H9 (cell line): ENCODE data around the gene KLHL12. TPM values are rescaled to one million over a fixed set of nuclear protein-coding genes. Genes with fewer than 3 reads are reported as not detected.

Experiments used
- DNase-seq: peaks from one replicate; pipeline ENCODE4 v3.0.0-alpha.2; 2017
- H2AFZ ChIP-seq: one replicate; pipeline ENCODE4 v1.6.1; 2013; ENCODE audit warnings: mild to moderate bottlenecking, low read length, control low read depth, moderate library complexity
- H2AK5ac ChIP-seq: 2 replicates; pipeline ENCODE4 v1.6.1; 2013; ENCODE audit warnings: low read length, control low read depth, mixed read lengths; ENCODE audit not compliant: insufficient read length
- H2BK120ac ChIP-seq: one replicate; pipeline ENCODE4 v1.6.1; 2013; ENCODE audit warnings: low read depth, mild to moderate bottlenecking, low read length, control low read depth, inconsistent platforms; ENCODE audit not compliant: poor library complexity, severe bottlenecking
- H2BK12ac ChIP-seq: 2 replicates; pipeline ENCODE4 v1.6.1; 2013; ENCODE audit warnings: low read length, control low read depth, mixed read lengths, low read depth; ENCODE audit not compliant: insufficient read length
- H2BK15ac ChIP-seq: 2 replicates; pipeline ENCODE4 v1.6.1; 2013; ENCODE audit warnings: low read depth, low read length, control low read depth
- H2BK20ac ChIP-seq: one replicate; pipeline ENCODE4 v1.6.1; 2013; ENCODE audit warnings: low read depth, mild to moderate bottlenecking, low read length, control low read depth, inconsistent platforms; ENCODE audit not compliant: poor library complexity, severe bottlenecking
- H2BK5ac ChIP-seq: 2 replicates; pipeline ENCODE4 v1.6.1; 2013; ENCODE audit warnings: low read length, control low read depth, mixed read lengths; ENCODE audit not compliant: insufficient read length
- H3K14ac ChIP-seq: 2 replicates; pipeline ENCODE4 v1.6.1; 2013; ENCODE audit warnings: low read length, control low read depth; ENCODE audit not compliant: insufficient read depth
- H3K18ac ChIP-seq: 2 replicates; pipeline ENCODE4 v1.6.1; 2013; ENCODE audit warnings: low read depth, mild to moderate bottlenecking, mixed read lengths, low read length, control low read depth; ENCODE audit not compliant: insufficient read length
- H3K23ac ChIP-seq: 2 replicates; pipeline ENCODE4 v1.6.1; 2013; ENCODE audit warnings: low read length, control low read depth, mixed read lengths, low read depth; ENCODE audit not compliant: insufficient read length
- H3K23me2 ChIP-seq: 2 replicates; pipeline ENCODE4 v1.6.1; 2013; ENCODE audit warnings: low read depth, mild to moderate bottlenecking, mixed read lengths, low read length, control low read depth; ENCODE audit not compliant: insufficient read length, poor library complexity, severe bottlenecking
- H3K27ac ChIP-seq: 2 replicates; pipeline ENCODE4 v1.5.1; 2013; ENCODE audit warnings: low read length, control low read depth, mixed read lengths, low read depth; ENCODE audit not compliant: insufficient read length
- H3K27me3 ChIP-seq: 2 replicates; pipeline ENCODE4 v1.6.1; 2013; ENCODE audit warnings: low read length, control low read depth, inconsistent platforms; ENCODE audit not compliant: insufficient read depth
- H3K4ac ChIP-seq: 2 replicates; pipeline ENCODE4 v1.6.1; 2013; ENCODE audit warnings: low read depth, mild to moderate bottlenecking, control low read depth, inconsistent platforms, low read length, moderate library complexity
- H3K4me1 ChIP-seq: 2 replicates; pipeline ENCODE4 v1.6.1; 2013; ENCODE audit warnings: low read length, control low read depth, inconsistent platforms; ENCODE audit not compliant: insufficient read depth
- H3K4me2 ChIP-seq: 2 replicates; pipeline ENCODE4 v1.6.1; 2013; ENCODE audit warnings: low read length, control low read depth, mixed read lengths; ENCODE audit not compliant: insufficient read length, insufficient read depth
- H3K56ac ChIP-seq: 2 replicates; pipeline ENCODE4 v1.6.1; 2013; ENCODE audit warnings: low read depth, mild to moderate bottlenecking, mixed read lengths, low read length, control low read depth; ENCODE audit not compliant: insufficient read length
- H3K79me1 ChIP-seq: 2 replicates; pipeline ENCODE4 v1.6.1; 2013; ENCODE audit warnings: low read depth, mild to moderate bottlenecking, moderate library complexity, low read length, control low read depth, inconsistent platforms; ENCODE audit not compliant: insufficient read depth, poor library complexity, severe bottlenecking
- H3K79me2 ChIP-seq: 2 replicates; pipeline ENCODE4 v1.6.1; 2013; ENCODE audit warnings: low read length, control low read depth, inconsistent platforms; ENCODE audit not compliant: insufficient read depth
- H3K9ac ChIP-seq: 2 replicates; pipeline ENCODE4 v1.6.1; 2013; ENCODE audit warnings: low read length, control low read depth, mixed read lengths; ENCODE audit not compliant: insufficient read length; ENCODE audit errors: extremely low read depth
- H3K9me3 ChIP-seq: one replicate; pipeline ENCODE4 v1.6.1; 2013; ENCODE audit warnings: low read depth, low read length, inconsistent platforms; ENCODE audit not compliant: control insufficient read depth
- H3T11ph ChIP-seq: one replicate; pipeline ENCODE4 v1.6.1; 2013; ENCODE audit warnings: mild to moderate bottlenecking, low read length, control low read depth, inconsistent platforms
- H4K20me1 ChIP-seq: one replicate; pipeline ENCODE4 v1.6.1; 2013; ENCODE audit not compliant: control insufficient read depth, insufficient read length, insufficient read depth
- H4K5ac ChIP-seq: 2 replicates; pipeline ENCODE4 v1.6.1; 2013; ENCODE audit warnings: low read depth, mild to moderate bottlenecking, mixed read lengths, low read length, control low read depth; ENCODE audit not compliant: insufficient read length
- H4K8ac ChIP-seq: replicated peaks from 2 replicates; pipeline ENCODE4 v1.6.1; 2013; ENCODE audit warnings: low read length, control low read depth, mixed read lengths, low read depth; ENCODE audit not compliant: insufficient read length
- H4K91ac ChIP-seq: 2 replicates; pipeline ENCODE4 v1.6.1; 2013; ENCODE audit warnings: low read depth, mild to moderate bottlenecking, moderate library complexity, mixed read lengths, low read length, control low read depth; ENCODE audit not compliant: insufficient read length
- H3K27ac Mint-ChIP-seq, 3 experiments: 2 replicates in 2 of 3; 3 replicates in 1 of 3; pipeline ENCODE4 v1.8.0; 2020 to 2021; ENCODE audit warnings: mixed read lengths in 3 of 3, mild to moderate bottlenecking in 1 of 3, moderate library complexity in 1 of 3
- H3K27me3 Mint-ChIP-seq: 2 replicates; pipeline ENCODE4 v1.8.0; 2021; ENCODE audit warnings: low read depth, mild to moderate bottlenecking, moderate library complexity, mixed read lengths
- H3K36me3 Mint-ChIP-seq, 3 experiments: 2 replicates in 2 of 3; 3 replicates in 1 of 3; pipeline ENCODE4 v1.8.0; 2020 to 2021; ENCODE audit warnings: low read depth in 3 of 3, mixed read lengths in 3 of 3; ENCODE audit not compliant: insufficient read depth in 1 of 3
- H3K4me1 Mint-ChIP-seq, 2 experiments: 2 replicates each; pipeline ENCODE4 v1.8.0; 2020; ENCODE audit warnings: mixed read lengths in 2 of 2
- H3K4me3 Mint-ChIP-seq, 2 experiments: 2 replicates in 1 of 2; 3 replicates in 1 of 2; pipeline ENCODE4 v1.8.0; 2020 to 2021; ENCODE audit warnings: mild to moderate bottlenecking in 2 of 2, mixed read lengths in 2 of 2, moderate library complexity in 1 of 2
- H3K9me3 Mint-ChIP-seq, 2 experiments: 2 replicates in 1 of 2; 3 replicates in 1 of 2; pipeline ENCODE4 v1.8.0; 2020; ENCODE audit warnings: mild to moderate bottlenecking in 2 of 2, mixed read lengths in 2 of 2, moderate library complexity in 1 of 2
- CTCF ChIP-seq: fragments of 200-600 bp; sonication (generic); conservative IDR thresholded peaks from 3 replicates; pipeline ENCODE4 v1.8.0; 2021; ENCODE audit warnings: antibody characterized with exemption, mild to moderate bottlenecking
- WGBS: extraction: QIAGEN DNeasy Blood & Tissue Kit; methylation state at CpG from one replicate; pipeline ENCODE4 v1.1.7; 2013; ENCODE audit warnings: missing lambda C conversion rate, low lambda C conversion rate, mixed read lengths; ENCODE audit not compliant: insufficient read length; ENCODE audit errors: extremely low coverage; 5-methylcytosine and 5-hydroxymethylcytosine counted together
- total RNA-seq: library from RNA; stranded (reverse); gene quantifications from 2 replicates; pipeline ENCODE4 v1.2.1, GENCODE V29; 2021

Gene KLHL12
- total RNA-seq, 1 experiment from 2014 or later: 38.4 TPM

GRCh38 chr1:202901555-202901954, 25.5 kb downstream of the KLHL12 start:
- H2BK5ac ChIP-seq: no peak overlapping the region
- no peaks in the 10 kb centered on the region for H4K20me1 ChIP-seq
- H2BK12ac ChIP-seq: no peak overlapping the region
- H2AK5ac ChIP-seq: no peak overlapping the region
- H2BK120ac ChIP-seq: no peak overlapping the region
- H3K79me1 ChIP-seq: no peaks in the 10 kb centered on the region
- no peaks in the 10 kb centered on the region for H3K23me2 ChIP-seq
- H3K9me3 ChIP-seq: no peaks in the 10 kb centered on the region
- H3K79me2 ChIP-seq: no peaks in the 10 kb centered on the region
- Mint-ChIP-seq H3K36me3 (peaks cover 0 to 41% (median 26%) of the 10 kb centered on the region in 3 experiments; a peak in 5 of 7 replicates), H3K27ac (no peak overlapping the region), H3K4me3 (no peak overlapping the region), H3K27me3 (no peaks in the 10 kb centered on the region), H3K9me3 (no peaks in the 10 kb centered on the region), H3K4me1 (no peaks in the 10 kb centered on the region)
- H3K4me2 ChIP-seq: no peak overlapping the region
- no peak overlapping the region for H4K8ac ChIP-seq
- no peak overlapping the region for H4K91ac ChIP-seq
- no CpG with 5 or more reads among the region's 4 CpGs for WGBS
- no peak overlapping the region for H2AFZ ChIP-seq
- H2BK20ac ChIP-seq: no peak overlapping the region
- no peak overlapping the region for H3K23ac ChIP-seq
- H3K18ac ChIP-seq: no peak overlapping the region
- no peak overlapping the region for H3K4ac ChIP-seq
- H3K9ac ChIP-seq: no peak overlapping the region
- no peak for TF ChIP-seq CTCF
- H3K56ac ChIP-seq: no peak overlapping the region
- H3K4me1 ChIP-seq: no peaks in the 10 kb centered on the region
- H3T11ph ChIP-seq: no peak overlapping the region
- no peaks in the 10 kb centered on the region for H3K27me3 ChIP-seq
- H2BK15ac ChIP-seq: no peak overlapping the region
- H3K27ac ChIP-seq: no peak overlapping the region
- H4K5ac ChIP-seq: no peak overlapping the region
- no peak for DNase-seq
- H3K14ac ChIP-seq: no peak overlapping the region
